H1 (cell line): ENCODE data around the gene BASP1. TPM values are rescaled to one million over a fixed set of nuclear protein-coding genes. Genes with fewer than 3 reads are reported as not detected.

Experiments
- ASH2L ChIP-seq: fragments of 200-600, 300-600 bp; sonication (generic); IDR thresholded peaks from one replicate; pipeline ENCODE4 v1.7.1; 2017; ENCODE audit warnings: low read length
- CEBPB ChIP-seq: IDR thresholded peaks from 2 replicates; pipeline ENCODE4 v1.6.1; 2012; ENCODE audit warnings: low read depth, low read length
- RBBP5 ChIP-seq: IDR thresholded peaks from 2 replicates; pipeline ENCODE4 v1.7.1; 2012; ENCODE audit warnings: low read depth, mild to moderate bottlenecking, inconsistent platforms, low read length, moderate library complexity, borderline replicate concordance
- SIX5 ChIP-seq: IDR thresholded peaks from 2 replicates; pipeline ENCODE4 v1.6.1; 2011; ENCODE audit warnings: mild to moderate bottlenecking, low read depth, low read length
- SP1 ChIP-seq: IDR thresholded peaks from 2 replicates; pipeline ENCODE4 v1.6.1; 2011; ENCODE audit warnings: low read depth, low read length
- polyA plus RNA-seq, 7 experiments: library from polyadenylated mRNA; depleted of rRNA in 3 of 7; stranded (reverse) in 5 of 7; unstranded in 2 of 7; fragments of >200 nt in 5 of 7; fragments of 200-250 nt in 2 of 7; gene quantifications; 1 replicate in 5 of 7; 2 replicates in 1 of 7; 4 replicates in 1 of 7; pipeline versions ENCODE4 v1.2.1 to v1.2.3, GENCODE V29; 2011 to 2013; ENCODE audit warnings: missing spikeins in 2 of 7, mixed read lengths in 2 of 7
- total RNA-seq: library from RNA; stranded (reverse); fragmentation: NEBNext Ultra II Directional; extraction: Animal tissue kit (Norgen Biotek cat#: 25700); gene quantifications from 2 replicates; pipeline ENCODE4 v1.2.1, GENCODE V29; 2021
- TF ChIP-seq, protein P1 (sequence below): fragments of 300-600 bp; sonication (generic); IDR thresholded peaks from 2 replicates; pipeline ENCODE4 v1.7.1; 2012; ENCODE audit warnings: low read length, moderate library complexity, mild to moderate bottlenecking, inconsistent platforms; ENCODE audit not compliant: insufficient replicate concordance
- TF ChIP-seq, protein P2 (sequence below): IDR thresholded peaks from 2 replicates; pipeline ENCODE4 v1.6.1; 2012; ENCODE audit warnings: inconsistent platforms

BASP1 gene
- total and polyA plus RNA-seq, 2 of the 8 experiments (the other 6 are each of a cell fraction or from before 2014, with no cell fraction given): 95.2 to 104 TPM

DNA sequence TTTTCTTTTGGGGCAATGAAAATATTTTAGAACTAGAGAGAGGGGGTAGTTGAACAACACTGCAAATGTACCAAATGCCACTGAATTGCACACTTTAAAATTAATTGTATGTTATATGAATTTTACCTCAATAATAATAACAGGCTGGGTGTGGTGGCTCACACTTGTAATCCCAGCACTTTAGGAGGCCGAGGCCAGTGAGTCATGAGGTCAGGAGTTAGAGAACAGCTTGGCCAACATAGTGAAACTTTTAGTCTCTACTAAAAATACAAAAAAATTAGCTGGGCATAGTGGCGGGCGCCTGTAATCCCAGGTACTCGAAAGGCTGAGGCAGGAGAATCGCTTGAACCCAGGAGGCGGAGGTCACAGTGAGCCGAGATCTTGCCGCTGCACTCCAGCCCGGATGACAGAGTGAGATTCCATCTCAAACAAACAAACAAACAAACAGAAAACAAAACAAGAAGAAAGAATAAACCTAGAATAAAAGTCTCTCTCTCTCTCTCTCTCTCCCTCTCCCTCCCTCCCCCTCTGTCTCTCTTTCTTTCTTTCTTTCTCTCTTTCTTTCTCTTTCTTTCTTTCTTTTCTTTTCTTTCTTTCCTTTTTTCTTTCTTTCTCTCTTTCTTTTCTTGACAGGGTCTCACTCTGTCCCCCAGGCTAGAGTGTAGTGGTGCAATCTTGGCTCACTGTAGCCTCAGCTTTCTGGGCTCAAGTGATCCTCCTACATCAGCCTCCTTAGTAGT, 91.1 kb downstream of the BASP1 start (continued):
- no peak for TF ChIP-seq SP1
- TF ChIP-seq, protein P1, sequence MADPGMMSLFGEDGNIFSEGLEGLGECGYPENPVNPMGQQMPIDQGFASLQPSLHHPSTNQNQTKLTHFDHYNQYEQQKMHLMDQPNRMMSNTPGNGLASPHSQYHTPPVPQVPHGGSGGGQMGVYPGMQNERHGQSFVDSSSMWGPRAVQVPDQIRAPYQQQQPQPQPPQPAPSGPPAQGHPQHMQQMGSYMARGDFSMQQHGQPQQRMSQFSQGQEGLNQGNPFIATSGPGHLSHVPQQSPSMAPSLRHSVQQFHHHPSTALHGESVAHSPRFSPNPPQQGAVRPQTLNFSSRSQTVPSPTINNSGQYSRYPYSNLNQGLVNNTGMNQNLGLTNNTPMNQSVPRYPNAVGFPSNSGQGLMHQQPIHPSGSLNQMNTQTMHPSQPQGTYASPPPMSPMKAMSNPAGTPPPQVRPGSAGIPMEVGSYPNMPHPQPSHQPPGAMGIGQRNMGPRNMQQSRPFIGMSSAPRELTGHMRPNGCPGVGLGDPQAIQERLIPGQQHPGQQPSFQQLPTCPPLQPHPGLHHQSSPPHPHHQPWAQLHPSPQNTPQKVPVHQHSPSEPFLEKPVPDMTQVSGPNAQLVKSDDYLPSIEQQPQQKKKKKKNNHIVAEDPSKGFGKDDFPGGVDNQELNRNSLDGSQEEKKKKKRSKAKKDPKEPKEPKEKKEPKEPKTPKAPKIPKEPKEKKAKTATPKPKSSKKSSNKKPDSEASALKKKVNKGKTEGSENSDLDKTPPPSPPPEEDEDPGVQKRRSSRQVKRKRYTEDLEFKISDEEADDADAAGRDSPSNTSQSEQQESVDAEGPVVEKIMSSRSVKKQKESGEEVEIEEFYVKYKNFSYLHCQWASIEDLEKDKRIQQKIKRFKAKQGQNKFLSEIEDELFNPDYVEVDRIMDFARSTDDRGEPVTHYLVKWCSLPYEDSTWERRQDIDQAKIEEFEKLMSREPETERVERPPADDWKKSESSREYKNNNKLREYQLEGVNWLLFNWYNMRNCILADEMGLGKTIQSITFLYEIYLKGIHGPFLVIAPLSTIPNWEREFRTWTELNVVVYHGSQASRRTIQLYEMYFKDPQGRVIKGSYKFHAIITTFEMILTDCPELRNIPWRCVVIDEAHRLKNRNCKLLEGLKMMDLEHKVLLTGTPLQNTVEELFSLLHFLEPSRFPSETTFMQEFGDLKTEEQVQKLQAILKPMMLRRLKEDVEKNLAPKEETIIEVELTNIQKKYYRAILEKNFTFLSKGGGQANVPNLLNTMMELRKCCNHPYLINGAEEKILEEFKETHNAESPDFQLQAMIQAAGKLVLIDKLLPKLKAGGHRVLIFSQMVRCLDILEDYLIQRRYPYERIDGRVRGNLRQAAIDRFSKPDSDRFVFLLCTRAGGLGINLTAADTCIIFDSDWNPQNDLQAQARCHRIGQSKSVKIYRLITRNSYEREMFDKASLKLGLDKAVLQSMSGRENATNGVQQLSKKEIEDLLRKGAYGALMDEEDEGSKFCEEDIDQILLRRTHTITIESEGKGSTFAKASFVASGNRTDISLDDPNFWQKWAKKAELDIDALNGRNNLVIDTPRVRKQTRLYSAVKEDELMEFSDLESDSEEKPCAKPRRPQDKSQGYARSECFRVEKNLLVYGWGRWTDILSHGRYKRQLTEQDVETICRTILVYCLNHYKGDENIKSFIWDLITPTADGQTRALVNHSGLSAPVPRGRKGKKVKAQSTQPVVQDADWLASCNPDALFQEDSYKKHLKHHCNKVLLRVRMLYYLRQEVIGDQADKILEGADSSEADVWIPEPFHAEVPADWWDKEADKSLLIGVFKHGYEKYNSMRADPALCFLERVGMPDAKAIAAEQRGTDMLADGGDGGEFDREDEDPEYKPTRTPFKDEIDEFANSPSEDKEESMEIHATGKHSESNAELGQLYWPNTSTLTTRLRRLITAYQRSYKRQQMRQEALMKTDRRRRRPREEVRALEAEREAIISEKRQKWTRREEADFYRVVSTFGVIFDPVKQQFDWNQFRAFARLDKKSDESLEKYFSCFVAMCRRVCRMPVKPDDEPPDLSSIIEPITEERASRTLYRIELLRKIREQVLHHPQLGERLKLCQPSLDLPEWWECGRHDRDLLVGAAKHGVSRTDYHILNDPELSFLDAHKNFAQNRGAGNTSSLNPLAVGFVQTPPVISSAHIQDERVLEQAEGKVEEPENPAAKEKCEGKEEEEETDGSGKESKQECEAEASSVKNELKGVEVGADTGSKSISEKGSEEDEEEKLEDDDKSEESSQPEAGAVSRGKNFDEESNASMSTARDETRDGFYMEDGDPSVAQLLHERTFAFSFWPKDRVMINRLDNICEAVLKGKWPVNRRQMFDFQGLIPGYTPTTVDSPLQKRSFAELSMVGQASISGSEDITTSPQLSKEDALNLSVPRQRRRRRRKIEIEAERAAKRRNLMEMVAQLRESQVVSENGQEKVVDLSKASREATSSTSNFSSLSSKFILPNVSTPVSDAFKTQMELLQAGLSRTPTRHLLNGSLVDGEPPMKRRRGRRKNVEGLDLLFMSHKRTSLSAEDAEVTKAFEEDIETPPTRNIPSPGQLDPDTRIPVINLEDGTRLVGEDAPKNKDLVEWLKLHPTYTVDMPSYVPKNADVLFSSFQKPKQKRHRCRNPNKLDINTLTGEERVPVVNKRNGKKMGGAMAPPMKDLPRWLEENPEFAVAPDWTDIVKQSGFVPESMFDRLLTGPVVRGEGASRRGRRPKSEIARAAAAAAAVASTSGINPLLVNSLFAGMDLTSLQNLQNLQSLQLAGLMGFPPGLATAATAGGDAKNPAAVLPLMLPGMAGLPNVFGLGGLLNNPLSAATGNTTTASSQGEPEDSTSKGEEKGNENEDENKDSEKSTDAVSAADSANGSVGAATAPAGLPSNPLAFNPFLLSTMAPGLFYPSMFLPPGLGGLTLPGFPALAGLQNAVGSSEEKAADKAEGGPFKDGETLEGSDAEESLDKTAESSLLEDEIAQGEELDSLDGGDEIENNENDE: no peak
- TF ChIP-seq, protein P2, sequence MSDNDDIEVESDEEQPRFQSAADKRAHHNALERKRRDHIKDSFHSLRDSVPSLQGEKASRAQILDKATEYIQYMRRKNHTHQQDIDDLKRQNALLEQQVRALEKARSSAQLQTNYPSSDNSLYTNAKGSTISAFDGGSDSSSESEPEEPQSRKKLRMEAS: no peak
- TF ChIP-seq CEBPB: no peak
- no peak for TF ChIP-seq ASH2L
- no peak for TF ChIP-seq SIX5
- TF ChIP-seq RBBP5: no peak
- TF ChIP-seq, all 59 proteins: peak for 0
